Measurements from ENCODE around the gene MCIDAS.

MCIDAS gene

DNA sequence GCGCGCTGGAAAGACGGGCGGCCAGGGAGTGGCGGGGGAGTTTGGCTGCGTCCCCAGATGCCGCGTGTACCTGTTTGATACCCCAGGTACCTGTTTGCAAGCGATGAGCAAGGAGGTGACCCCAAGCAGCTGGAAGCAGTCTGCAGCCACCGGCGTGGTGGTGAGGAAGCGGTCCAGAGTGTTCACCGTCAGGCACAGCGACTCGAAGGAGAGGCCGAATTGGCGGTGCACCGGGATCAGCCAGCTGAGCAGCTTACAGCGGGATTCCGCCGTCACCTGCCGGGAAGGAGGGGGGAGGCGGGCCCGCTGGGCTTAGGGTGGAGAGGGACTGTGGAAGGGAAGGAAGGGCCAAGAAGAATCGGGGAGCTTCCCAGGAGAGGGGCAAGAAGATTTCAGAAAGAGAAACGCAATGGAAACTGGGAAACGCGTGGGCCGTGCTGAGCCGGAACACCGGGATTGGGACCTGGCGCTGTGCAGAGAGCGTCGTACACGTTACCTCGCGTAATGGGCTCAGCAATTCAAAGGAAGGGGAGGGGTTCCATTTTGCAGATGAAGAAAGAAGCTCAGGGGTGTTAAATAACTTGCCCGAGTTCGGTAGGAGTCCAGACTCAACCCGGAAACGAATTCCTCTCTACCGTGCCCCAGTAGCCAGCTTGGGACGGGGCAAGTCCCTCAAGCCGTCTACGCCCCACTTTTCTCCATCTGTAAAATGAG, 5.3 kb upstream of the MCIDAS start:
- peaks cover 34% of the 10 kb centered on the region for H3K4me1 ChIP-seq (ENCODE audit: insufficient read depth, low read length, severe bottlenecking)
- H4K20me1 ChIP-seq (ENCODE audit: insufficient read depth, low read length), result no peaks in the 10 kb centered on the region
- no peak for TF ChIP-seq EZH2 (IDR thresholded peaks at IDR 0.05; ENCODE audit: borderline replicate concordance, low read length)
- TF ChIP-seq, protein P1, sequence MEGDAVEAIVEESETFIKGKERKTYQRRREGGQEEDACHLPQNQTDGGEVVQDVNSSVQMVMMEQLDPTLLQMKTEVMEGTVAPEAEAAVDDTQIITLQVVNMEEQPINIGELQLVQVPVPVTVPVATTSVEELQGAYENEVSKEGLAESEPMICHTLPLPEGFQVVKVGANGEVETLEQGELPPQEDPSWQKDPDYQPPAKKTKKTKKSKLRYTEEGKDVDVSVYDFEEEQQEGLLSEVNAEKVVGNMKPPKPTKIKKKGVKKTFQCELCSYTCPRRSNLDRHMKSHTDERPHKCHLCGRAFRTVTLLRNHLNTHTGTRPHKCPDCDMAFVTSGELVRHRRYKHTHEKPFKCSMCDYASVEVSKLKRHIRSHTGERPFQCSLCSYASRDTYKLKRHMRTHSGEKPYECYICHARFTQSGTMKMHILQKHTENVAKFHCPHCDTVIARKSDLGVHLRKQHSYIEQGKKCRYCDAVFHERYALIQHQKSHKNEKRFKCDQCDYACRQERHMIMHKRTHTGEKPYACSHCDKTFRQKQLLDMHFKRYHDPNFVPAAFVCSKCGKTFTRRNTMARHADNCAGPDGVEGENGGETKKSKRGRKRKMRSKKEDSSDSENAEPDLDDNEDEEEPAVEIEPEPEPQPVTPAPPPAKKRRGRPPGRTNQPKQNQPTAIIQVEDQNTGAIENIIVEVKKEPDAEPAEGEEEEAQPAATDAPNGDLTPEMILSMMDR (IDR thresholded peaks at IDR 0.05; ENCODE audit: low read length), result no peak

DNA sequence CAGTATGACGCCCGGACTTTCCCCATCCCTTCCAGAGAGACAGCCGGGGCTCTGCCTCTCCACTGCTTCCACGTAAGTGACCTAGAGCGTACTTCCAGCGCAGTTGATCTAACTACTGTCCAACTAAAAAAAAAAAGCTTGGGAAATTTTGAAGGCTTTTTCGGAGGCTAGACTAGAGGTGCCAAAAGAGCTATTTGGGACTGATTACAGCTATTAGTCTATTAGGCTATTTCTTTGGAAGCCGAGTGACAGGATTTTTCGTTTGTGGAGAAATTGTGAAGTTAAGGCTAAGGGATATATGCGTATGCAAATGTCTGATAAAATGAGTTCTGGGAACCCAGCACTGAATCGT, 4.8 kb upstream of the MCIDAS start:
- Histone ChIP-seq H3F3A (ENCODE audit: insufficient read depth, low read length) (no peaks in the 10 kb centered on the region), H2AFZ (ENCODE audit: low read length) (no peak overlapping the region), H3K4me1 (ENCODE audit: insufficient read depth, low read length, severe bottlenecking) (peaks cover 38% of the 10 kb centered on the region), H4K20me1 (ENCODE audit: insufficient read depth, low read length) (no peaks in the 10 kb centered on the region), H3K9ac (ENCODE audit: low read length) (no peak overlapping the region), H3K4me2 (ENCODE audit: low read length) (peak overlapping the region; percentile 79), H3K27ac (ENCODE audit: low read depth, low read length, poor library complexity, severe bottlenecking) (no peak overlapping the region), H3K27me3 (ENCODE audit: insufficient read depth, low read length) (0 out of 2 replicates have a peak, but pooled peaks cover 6% of the 10 kb centered on the region), H3K9me3 (ENCODE audit: low read length) (no peaks in the 10 kb centered on the region), H3K36me3 (ENCODE audit: insufficient read depth, low read length) (no peaks in the 10 kb centered on the region), H3K4me3 (ENCODE audit: low read depth, low read length, poor library complexity, severe bottlenecking) (peak overlapping the region; percentile 65), H3K9me2 (ENCODE audit: low read depth, low read length) (no peaks in the 10 kb centered on the region), H3K79me2 (ENCODE audit: insufficient read depth, low read length) (no peaks in the 10 kb centered on the region)
- TF ChIP-seq, protein P1 (IDR thresholded peaks at IDR 0.05; ENCODE audit: low read length), result no peak
- TF ChIP-seq EZH2 (IDR thresholded peaks at IDR 0.05; ENCODE audit: borderline replicate concordance, low read length), result no peak

More for the DNA sequence above, 5.3 kb upstream of the MCIDAS start:
- no peak overlapping the region for H2AFZ ChIP-seq (ENCODE audit: low read length)
- no peaks in the 10 kb centered on the region for H3K36me3 ChIP-seq (ENCODE audit: insufficient read depth, low read length)
- no peaks in the 10 kb centered on the region for H3K9me3 ChIP-seq (ENCODE audit: low read length)
- peak overlapping the region; percentile 33; the same call in 1 of the 2 replicates for H3K9ac ChIP-seq (ENCODE audit: low read length)
- H3K27me3 ChIP-seq (ENCODE audit: insufficient read depth, low read length), result 0 out of 2 replicates have a peak, but pooled peaks cover 6% of the 10 kb centered on the region
- peak overlapping the region; percentile 65 for H3K4me3 ChIP-seq (ENCODE audit: low read depth, low read length, poor library complexity, severe bottlenecking)
- no peak overlapping the region for H3K27ac ChIP-seq (ENCODE audit: low read depth, low read length, poor library complexity, severe bottlenecking)
- H3F3A ChIP-seq (ENCODE audit: insufficient read depth, low read length), result no peaks in the 10 kb centered on the region
- H3K4me2 ChIP-seq (ENCODE audit: low read length), result peak overlapping the region; percentile 79
- H3K79me2 ChIP-seq (ENCODE audit: insufficient read depth, low read length), result no peaks in the 10 kb centered on the region
- no peaks in the 10 kb centered on the region for H3K9me2 ChIP-seq (ENCODE audit: low read depth, low read length)

DNA sequence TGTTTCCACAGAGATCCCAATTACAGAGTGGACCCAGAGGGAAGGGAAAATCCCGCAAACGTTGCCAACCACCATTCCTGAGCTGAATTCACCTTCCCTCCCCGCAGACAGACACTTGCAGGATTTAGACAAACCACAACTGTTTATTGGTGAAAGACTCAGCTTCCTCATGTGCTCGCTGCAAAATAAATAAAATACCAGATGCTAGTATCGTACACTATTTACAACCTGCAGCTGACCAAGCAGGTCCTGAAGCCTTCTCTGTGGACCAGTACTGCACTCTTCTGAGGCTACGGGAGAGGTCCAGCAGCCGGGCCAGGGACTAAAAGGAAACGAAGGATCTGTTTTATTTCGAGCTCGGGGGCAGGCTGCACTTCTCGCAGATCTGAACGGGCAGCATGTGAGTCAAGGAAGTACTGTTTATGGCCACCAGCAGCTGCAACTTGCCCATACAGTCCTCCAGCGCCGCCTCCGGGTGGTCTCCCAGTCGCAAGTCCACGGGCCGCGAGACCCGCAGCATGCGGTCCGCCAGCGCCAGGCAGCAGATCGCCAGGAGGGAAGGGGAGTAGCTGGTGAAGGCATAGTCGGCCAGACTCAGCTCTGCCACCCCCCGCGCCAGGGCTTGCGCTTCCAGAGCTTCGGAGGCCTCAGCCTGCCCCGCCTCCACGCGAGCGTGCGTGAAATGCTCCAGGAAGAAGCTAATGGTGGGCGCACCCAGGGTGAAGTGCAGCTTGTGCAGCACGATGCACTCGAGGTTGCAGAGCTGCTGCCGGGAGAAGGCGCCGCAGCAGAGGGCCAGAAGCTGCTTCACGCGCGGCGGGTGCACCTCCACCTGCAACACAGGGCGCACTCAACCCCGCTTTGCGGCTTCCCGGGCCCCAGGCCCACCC, 4.2 kb upstream of the MCIDAS start:
- Histone ChIP-seq H4K20me1 (ENCODE audit: insufficient read depth, low read length) (no peaks in the 10 kb centered on the region), H3F3A (ENCODE audit: insufficient read depth, low read length) (no peaks in the 10 kb centered on the region), H3K27me3 (ENCODE audit: insufficient read depth, low read length) (0 out of 2 replicates have a peak, but pooled peaks cover 6% of the 10 kb centered on the region), H2AFZ (ENCODE audit: low read length) (no peak overlapping the region), H3K79me2 (ENCODE audit: insufficient read depth, low read length) (no peaks in the 10 kb centered on the region), H3K4me2 (ENCODE audit: low read length) (peak overlapping the region; percentile 79), H3K4me1 (ENCODE audit: insufficient read depth, low read length, severe bottlenecking) (peaks cover 41% of the 10 kb centered on the region), H3K9ac (ENCODE audit: low read length) (no peak overlapping the region), H3K4me3 (ENCODE audit: low read depth, low read length, poor library complexity, severe bottlenecking) (peak overlapping the region; percentile 65), H3K9me3 (ENCODE audit: low read length) (no peaks in the 10 kb centered on the region), H3K27ac (ENCODE audit: low read depth, low read length, poor library complexity, severe bottlenecking) (no peak overlapping the region), H3K36me3 (ENCODE audit: insufficient read depth, low read length) (no peaks in the 10 kb centered on the region), H3K9me2 (ENCODE audit: low read depth, low read length) (no peaks in the 10 kb centered on the region)
- TF ChIP-seq EZH2 (IDR thresholded peaks at IDR 0.05; ENCODE audit: borderline replicate concordance, low read length), result no peak
- TF ChIP-seq, protein P1 (IDR thresholded peaks at IDR 0.05; ENCODE audit: low read length), result no peak; the same call in 1 of the 2 replicates

All from OCI-LY1 (cell line).